Neutrophil (primary cell): Measurements from ENCODE around the gene UNC79.

Experiments used
- H3K27ac ChIP-seq: fragments of 200-600 bp; sonication (generic); 2 replicates; pipeline ENCODE4 v1.5.1; 2016; ENCODE audit warnings: mild to moderate bottlenecking, moderate library complexity
- H3K27me3 ChIP-seq: fragments of 200-600 bp; sonication (generic); 2 replicates; pipeline ENCODE4 v1.6.0; 2016; ENCODE audit warnings: mild to moderate bottlenecking
- H3K36me3 ChIP-seq: fragments of 200-600 bp; sonication (generic); 2 replicates; pipeline ENCODE4 v1.5.1; 2017
- H3K4me1 ChIP-seq, 2 experiments: fragments of 200-600 bp in 1 of 2; sonication (generic) in 1 of 2; 1 replicate in 1 of 2; 2 replicates in 1 of 2; pipeline versions ENCODE4 v1.5.1 to v1.6.1; 2013 to 2016; ENCODE audit warnings: low read depth in 1 of 2, low read length in 1 of 2, mild to moderate bottlenecking in 1 of 2, moderate library complexity in 1 of 2; ENCODE audit not compliant: control insufficient read depth in 1 of 2, insufficient read depth in 1 of 2
- H3K4me3 ChIP-seq, 2 experiments: fragments of 200-600 bp in 1 of 2; sonication (generic) in 1 of 2; 1 replicate in 1 of 2; 2 replicates in 1 of 2; pipeline ENCODE4 v1.5.1; 2013 to 2016; ENCODE audit warnings: low read depth in 1 of 2, low read length in 1 of 2, mild to moderate bottlenecking in 1 of 2, moderate library complexity in 1 of 2
- H3K9me3 ChIP-seq: fragments of 200-600 bp; sonication (generic); 2 replicates; pipeline ENCODE4 v1.5.1; 2016
- TF ChIP-seq, protein P1 (sequence below): fragments of 200-600 bp; sonication (generic); IDR thresholded peaks from 2 replicates; pipeline ENCODE4 v1.5.1; 2016; ENCODE audit warnings: antibody characterized with exemption

The UNC79 gene

DNA sequence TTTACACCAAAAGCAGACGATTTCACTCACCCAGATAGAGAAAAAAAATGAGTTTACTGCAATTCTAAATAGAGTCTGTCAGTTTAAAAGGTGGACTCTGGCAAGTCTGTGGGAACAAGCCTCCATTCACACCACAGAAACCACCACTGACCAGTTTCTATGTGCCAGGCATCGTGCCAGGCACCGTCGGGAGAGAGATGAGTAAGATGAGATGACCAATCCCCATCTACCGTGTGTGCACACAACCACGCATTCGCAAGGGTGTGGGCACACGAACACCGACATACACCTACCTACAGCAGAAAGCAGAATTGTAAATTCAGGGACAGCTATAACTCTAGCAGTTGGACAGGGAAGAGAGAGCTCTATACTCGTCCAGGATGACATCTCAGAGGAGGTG, 299.3 kb downstream of the UNC79 start:
- Histone ChIP-seq H3K4me1 (no peaks in the 10 kb centered on the region), H3K27me3 (no peaks in the 10 kb centered on the region), H3K4me3 (no peak overlapping the region), H3K36me3 (no peaks in the 10 kb centered on the region), H3K9me3 (no peaks in the 10 kb centered on the region), H3K27ac (no peak overlapping the region)
- TF ChIP-seq, protein P1, sequence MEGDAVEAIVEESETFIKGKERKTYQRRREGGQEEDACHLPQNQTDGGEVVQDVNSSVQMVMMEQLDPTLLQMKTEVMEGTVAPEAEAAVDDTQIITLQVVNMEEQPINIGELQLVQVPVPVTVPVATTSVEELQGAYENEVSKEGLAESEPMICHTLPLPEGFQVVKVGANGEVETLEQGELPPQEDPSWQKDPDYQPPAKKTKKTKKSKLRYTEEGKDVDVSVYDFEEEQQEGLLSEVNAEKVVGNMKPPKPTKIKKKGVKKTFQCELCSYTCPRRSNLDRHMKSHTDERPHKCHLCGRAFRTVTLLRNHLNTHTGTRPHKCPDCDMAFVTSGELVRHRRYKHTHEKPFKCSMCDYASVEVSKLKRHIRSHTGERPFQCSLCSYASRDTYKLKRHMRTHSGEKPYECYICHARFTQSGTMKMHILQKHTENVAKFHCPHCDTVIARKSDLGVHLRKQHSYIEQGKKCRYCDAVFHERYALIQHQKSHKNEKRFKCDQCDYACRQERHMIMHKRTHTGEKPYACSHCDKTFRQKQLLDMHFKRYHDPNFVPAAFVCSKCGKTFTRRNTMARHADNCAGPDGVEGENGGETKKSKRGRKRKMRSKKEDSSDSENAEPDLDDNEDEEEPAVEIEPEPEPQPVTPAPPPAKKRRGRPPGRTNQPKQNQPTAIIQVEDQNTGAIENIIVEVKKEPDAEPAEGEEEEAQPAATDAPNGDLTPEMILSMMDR = no peak

DNA sequence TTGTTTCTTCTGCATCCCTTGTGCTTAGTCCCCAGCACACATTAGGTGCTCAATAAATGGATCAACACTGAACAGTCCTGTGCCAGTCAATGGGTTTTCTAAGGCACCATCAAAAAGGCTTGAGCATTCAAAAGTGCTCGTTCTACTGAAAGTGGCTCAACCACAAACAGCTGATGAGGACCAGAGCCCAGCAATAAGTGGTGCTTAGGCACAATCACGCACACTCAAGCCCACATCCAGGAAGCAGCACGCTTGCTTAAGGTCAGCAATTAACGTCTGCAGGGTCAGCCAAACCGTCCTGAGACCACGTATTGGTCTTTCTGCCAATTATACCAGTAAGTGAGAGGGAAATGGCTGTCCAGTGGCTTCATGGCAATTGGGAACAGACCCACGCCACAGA, 301.0 kb downstream of the UNC79 start:
- Histone ChIP-seq H3K27me3 (no peaks in the 10 kb centered on the region), H3K9me3 (no peaks in the 10 kb centered on the region), H3K4me1 (no peaks in the 10 kb centered on the region), H3K27ac (no peak overlapping the region), H3K4me3 (no peak overlapping the region), H3K36me3 (no peaks in the 10 kb centered on the region)
- TF ChIP-seq, protein P1 = no peak

DNA sequence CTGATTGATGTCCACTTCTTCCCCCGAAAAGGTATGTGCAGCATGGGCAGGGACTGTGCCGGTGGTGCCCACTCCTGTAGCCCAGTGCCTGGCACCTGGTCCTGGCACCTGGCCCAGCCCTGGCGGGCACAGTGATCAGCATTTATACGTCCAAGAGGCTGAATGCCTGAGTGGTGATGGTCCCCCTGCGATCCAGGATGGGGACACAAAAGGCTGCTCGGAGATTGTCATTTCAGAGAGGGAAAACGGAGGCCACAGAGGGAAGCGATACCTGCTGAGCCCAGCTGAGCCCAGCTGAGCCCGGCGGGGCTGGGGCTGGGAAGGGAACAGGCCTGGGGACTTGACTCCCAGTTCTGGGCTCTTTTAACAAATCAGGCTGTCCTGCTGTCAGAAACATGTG, 301.8 kb downstream of the UNC79 start:
- Histone ChIP-seq H3K27ac (no peak overlapping the region), H3K36me3 (no peaks in the 10 kb centered on the region), H3K4me1 (no peaks in the 10 kb centered on the region), H3K4me3 (no peak overlapping the region), H3K27me3 (no peaks in the 10 kb centered on the region), H3K9me3 (no peaks in the 10 kb centered on the region)
- TF ChIP-seq, protein P1 = no peak

DNA sequence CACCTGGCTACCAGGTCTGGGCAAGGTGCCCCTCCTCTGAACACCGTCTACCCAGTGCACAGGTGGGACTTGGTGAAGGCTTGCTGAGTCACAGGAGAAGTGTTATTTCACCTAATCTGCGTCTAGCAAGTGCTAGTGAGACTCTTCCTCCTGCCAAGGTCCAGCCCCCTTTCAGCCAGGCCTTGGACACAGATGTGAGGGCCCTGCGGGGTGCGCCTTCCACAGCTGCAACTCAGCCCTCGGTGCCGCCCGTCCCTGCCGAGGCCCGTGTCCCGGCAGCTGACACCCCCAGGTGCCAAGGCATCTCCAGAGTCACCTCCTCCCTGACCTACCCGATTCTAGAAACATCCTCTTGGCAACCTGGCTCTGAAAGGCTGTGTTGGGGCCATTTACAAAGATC, 302.5 kb downstream of the UNC79 start:
- TF ChIP-seq, protein P1 = no peak
- no peaks in the 10 kb centered on the region for H3K36me3 ChIP-seq
- H3K27ac ChIP-seq = no peak overlapping the region
- no peak overlapping the region for H3K4me3 ChIP-seq
- H3K4me1 ChIP-seq = no peaks in the 10 kb centered on the region
- H3K27me3 ChIP-seq = no peaks in the 10 kb centered on the region
- H3K9me3 ChIP-seq = no peaks in the 10 kb centered on the region

DNA sequence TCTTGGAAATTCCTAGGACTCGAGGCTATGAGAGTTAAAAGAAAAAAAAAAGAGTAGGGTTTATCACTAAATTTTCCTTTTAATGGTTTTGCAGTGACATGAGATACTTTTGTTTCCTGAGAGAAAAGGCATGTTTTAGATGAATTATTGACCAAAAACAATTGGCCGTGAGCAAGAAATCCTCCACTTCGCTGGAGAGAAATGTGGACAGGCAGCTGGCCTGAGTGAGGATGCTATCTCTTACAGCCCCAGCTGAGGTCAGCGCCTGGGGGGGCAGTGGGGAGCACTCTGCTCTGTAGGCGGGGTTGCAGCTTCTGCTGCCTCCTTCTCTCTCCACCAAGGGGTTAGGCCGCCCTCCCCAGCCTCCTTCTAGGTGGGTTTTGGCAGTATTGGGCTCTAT, 302.9 kb downstream of the UNC79 start:
- no peak overlapping the region for H3K4me3 ChIP-seq
- no peaks in the 10 kb centered on the region for H3K36me3 ChIP-seq
- H3K27me3 ChIP-seq = no peaks in the 10 kb centered on the region
- H3K9me3 ChIP-seq = no peaks in the 10 kb centered on the region
- no peak overlapping the region for H3K27ac ChIP-seq
- TF ChIP-seq, protein P1 = no peak
- H3K4me1 ChIP-seq = no peaks in the 10 kb centered on the region
